HepG2 (cell line): ENCODE results near the gene LRIF1. TPM values are rescaled to one million over a fixed set of nuclear protein-coding genes. Genes with fewer than 3 reads are reported as not detected.

ENCODE experiments used
- ARNTL ChIP-seq: sonication (generic); formaldehyde crosslinking; IDR thresholded peaks from 2 replicates; pipeline ENCODE4 v1.4.0; 2020; ENCODE audit warnings: mild to moderate bottlenecking, missing genetic modification reagents
- ATF4 ChIP-seq, 2 experiments: fragments of 450-650 bp in 1 of 2; sonication (generic) in 1 of 2; formaldehyde crosslinking; IDR thresholded peaks; 2 replicates each; pipeline versions ENCODE4 v1.5.0 to v1.8.0; 2020 to 2022; ENCODE audit warnings: mild to moderate bottlenecking in 1 of 2, missing genetic modification reagents in 1 of 2
- BORCS8-MEF2B ChIP-seq: sonication (generic); formaldehyde crosslinking; IDR thresholded peaks from 2 replicates; pipeline ENCODE4 v1.8.0; 2022; ENCODE audit warnings: mild to moderate bottlenecking, missing genetic modification reagents
- HOXA7 ChIP-seq: sonication (generic); formaldehyde crosslinking; IDR thresholded peaks from 2 replicates; pipeline ENCODE4 v1.8.1; 2022; ENCODE audit warnings: mild to moderate bottlenecking, missing genetic modification reagents, moderate library complexity
- LRRFIP1 ChIP-seq: sonication (generic); formaldehyde crosslinking; conservative IDR thresholded peaks from 2 replicates; pipeline ENCODE4 v1.4.0; 2020; ENCODE audit warnings: missing genetic modification reagents
- RCOR2 ChIP-seq: IDR thresholded peaks from 2 replicates; pipeline ENCODE4 v1.6.1; 2016; ENCODE audit warnings: missing biosample characterization, missing genetic modification reagents
- TARDBP ChIP-seq: sonication (generic); formaldehyde crosslinking; IDR thresholded peaks from 2 replicates; pipeline ENCODE4 v1.8.0; 2022; ENCODE audit warnings: mild to moderate bottlenecking, missing genetic modification reagents
- ZBED4 ChIP-seq: sonication (generic); formaldehyde crosslinking; IDR thresholded peaks from 2 replicates; pipeline ENCODE4 v1.4.0; 2020; ENCODE audit warnings: missing genetic modification reagents, borderline replicate concordance
- ZFP82 ChIP-seq: sonication (generic); formaldehyde crosslinking; IDR thresholded peaks from 2 replicates; pipeline ENCODE4 v1.5.1; 2020; ENCODE audit warnings: mild to moderate bottlenecking, missing genetic modification reagents, borderline replicate concordance
- ZNF124 ChIP-seq: sonication (generic); formaldehyde crosslinking; IDR thresholded peaks from 2 replicates; pipeline ENCODE4 v1.4.0; 2020; ENCODE audit warnings: missing genetic modification reagents
- ZNF382 ChIP-seq: sonication (generic); formaldehyde crosslinking; IDR thresholded peaks from 2 replicates; pipeline ENCODE4 v1.5.0; 2020; ENCODE audit warnings: missing genetic modification reagents, mild to moderate bottlenecking, borderline replicate concordance
- ZNF609 ChIP-seq: sonication (generic); formaldehyde crosslinking; IDR thresholded peaks from 2 replicates; pipeline ENCODE4 v1.4.0; 2020; ENCODE audit warnings: mild to moderate bottlenecking, missing genetic modification reagents, borderline replicate concordance
- ZNF674 ChIP-seq: sonication (generic); formaldehyde crosslinking; IDR thresholded peaks from 2 replicates; pipeline ENCODE4 v1.5.0; 2020; ENCODE audit warnings: low read depth, mild to moderate bottlenecking, missing genetic modification reagents
- ZNF781 ChIP-seq: sonication (generic); formaldehyde crosslinking; IDR thresholded peaks from 2 replicates; pipeline ENCODE4 v1.5.1; 2020; ENCODE audit warnings: borderline replicate concordance, mild to moderate bottlenecking, missing genetic modification reagents; ENCODE audit errors: not compliant biosample characterization
- ZNF782 ChIP-seq: sonication (generic); formaldehyde crosslinking; IDR thresholded peaks from 2 replicates; pipeline ENCODE4 v1.4.0; 2020; ENCODE audit warnings: missing genetic modification reagents, mild to moderate bottlenecking, borderline replicate concordance
- polyA plus RNA-seq, 8 experiments: library from polyadenylated mRNA; depleted of rRNA in 3 of 8; stranded (reverse) in 7 of 8; unstranded in 1 of 8; fragments of >200 nt; fragmentation: Illumina TruSeq in 4 of 8; extraction: Trizol in 4 of 8; gene quantifications; 2 replicates each; pipeline versions ENCODE4 v1.2.1 to v1.2.3, GENCODE V29; 2011 to 2016; ENCODE audit warnings: low read depth in 4 of 8, missing spikeins in 1 of 8, mixed read lengths in 1 of 8; ENCODE audit not compliant: insufficient read depth in 1 of 8
- total RNA-seq, 5 experiments: library from RNA; depleted of rRNA; stranded (reverse); fragments of >200 nt; fragmentation: Illumina TruSeq; extraction: Trizol; gene quantifications; 2 replicates each; pipeline ENCODE4 v1.2.3, GENCODE V29; 2016; ENCODE audit warnings: low read depth in 1 of 5

LRIF1 gene
- total and polyA plus RNA-seq, 2 of the 13 experiments (the other 11 are each of a cell fraction or from before 2014, with no cell fraction given) = 18.4 to 42.4 TPM

- TF ChIP-seq ZBED4 (CRISPR knock-in tag) = no peak
- TF ChIP-seq ZNF609 (CRISPR knock-in tag) = no peak
- TF ChIP-seq TARDBP (CRISPR knock-in tag) = no peak
- 0 out of 2 replicates have a peak, but pooled peaks have one; percentile 23 for TF ChIP-seq ZNF124
- no peak for TF ChIP-seq ZNF782
- TF ChIP-seq RCOR2 = no peak
- peak; percentile 25; the same call in 1 of the 2 replicates for TF ChIP-seq ZFP82 (CRISPR knock-in tag)
- no peak; the same call in 1 of the 2 replicates for TF ChIP-seq ZNF382 (CRISPR knock-in tag)
- TF ChIP-seq ZNF781 (CRISPR knock-in tag) = peak; percentile 79
- TF ChIP-seq ARNTL = 0 out of 2 replicates have a peak, but pooled peaks have one; percentile 5
- TF ChIP-seq ZNF674 (CRISPR knock-in tag) = no peak
- TF ChIP-seq BORCS8-MEF2B = no peak; the same call in 1 of the 2 replicates
- TF ChIP-seq LRRFIP1 (CRISPR knock-in tag) = no peak
- no peak for TF ChIP-seq HOXA7 (CRISPR knock-in tag)
- TF ChIP-seq ATF4 (CRISPR knock-in tag; IDR thresholded peaks at IDR 0.05) = 0 out of 4 replicates have a peak, but pooled peaks of 1 of the 2 experiments have one; percentile 48
Observed at GRCh38 chr1:110962892-110963690, 631 bp downstream of the LRIF1 start (continued).
